MCF 10A (cell line): ENCODE results near the gene TMEM87B. TPM values are rescaled to one million over a fixed set of nuclear protein-coding genes. Genes with fewer than 3 reads are reported as not detected.
"Not testable (repeated sequence)": the region's sequence is repeated elsewhere in the genome, so short reads cannot be mapped to it uniquely, and the experiment has no call there.

Experiments used
- BruUV-seq: library from RNA; stranded (reverse); fragments of 400-500 nt; replicated peaks from 2 replicates; lab custom pipeline; 2021; lab: Mats Ljungman, UMichigan
- CTCF ChIA-PET: fragments of 300-600 bp; sonication (Branson Sonifier 250); formaldehyde crosslinking; extraction: SDS; loops from one replicate; lab custom pipeline; 2021; ENCODE audit warnings: antibody characterized with exemption, inconsistent platforms; lab: Yijun Ruan, JAX
- POLR2A ChIA-PET: fragments of 300-600, 350-650 bp; sonication (Branson Sonifier 250); formaldehyde crosslinking; extraction: SDS; loops from one replicate; lab custom pipeline; 2020; ENCODE audit warnings: antibody characterized with exemption, inconsistent platforms; lab: Yijun Ruan, JAX
- DNase-seq: peaks from one replicate; pipeline ENCODE4 v3.0.0-alpha.2; 2018; ENCODE audit not compliant: unreplicated experiment
- H3K27ac Mint-ChIP-seq: one replicate; pipeline ENCODE4 v1.8.0; 2022; ENCODE audit warnings: mild to moderate bottlenecking, low read depth, mixed read lengths; ENCODE audit not compliant: unreplicated experiment
- H3K27me3 Mint-ChIP-seq: one replicate; pipeline ENCODE4 v1.8.0; 2022; ENCODE audit warnings: mixed read lengths; ENCODE audit not compliant: insufficient read depth, unreplicated experiment
- H3K36me3 Mint-ChIP-seq: one replicate; pipeline ENCODE4 v1.8.0; 2022; ENCODE audit warnings: mild to moderate bottlenecking, moderate library complexity, mixed read lengths; ENCODE audit not compliant: insufficient read depth, unreplicated experiment
- H3K4me1 Mint-ChIP-seq: one replicate; pipeline ENCODE4 v1.8.0; 2022; ENCODE audit warnings: mixed read lengths; ENCODE audit not compliant: insufficient read depth, unreplicated experiment
- H3K4me3 Mint-ChIP-seq: one replicate; pipeline ENCODE4 v1.8.0; 2022; ENCODE audit warnings: mild to moderate bottlenecking, moderate library complexity, mixed read lengths; ENCODE audit not compliant: unreplicated experiment
- H3K9me3 Mint-ChIP-seq: one replicate; pipeline ENCODE4 v1.8.0; 2022; ENCODE audit warnings: mixed read lengths; ENCODE audit not compliant: unreplicated experiment
- CTCF ChIP-seq: fragments of 200-600 bp; IDR thresholded peaks from one replicate; pipeline ENCODE4 v1.8.0; 2022; ENCODE audit warnings: antibody characterized with exemption, mild to moderate bottlenecking; ENCODE audit not compliant: unreplicated experiment
- intact Hi-C: fragments of 100-400 bp; cut with micrococcal nuclease; formaldehyde crosslinking; loops from 2 replicates; pipeline ENCODE4 v1.14.1; 2022
- total RNA-seq: library from RNA; stranded (reverse); gene quantifications from 2 replicates; pipeline ENCODE4 v1.2.3, GENCODE V29; 2022

Gene TMEM87B
- total RNA-seq, 1 experiment from 2014 or later: 29.1 TPM

DNA sequence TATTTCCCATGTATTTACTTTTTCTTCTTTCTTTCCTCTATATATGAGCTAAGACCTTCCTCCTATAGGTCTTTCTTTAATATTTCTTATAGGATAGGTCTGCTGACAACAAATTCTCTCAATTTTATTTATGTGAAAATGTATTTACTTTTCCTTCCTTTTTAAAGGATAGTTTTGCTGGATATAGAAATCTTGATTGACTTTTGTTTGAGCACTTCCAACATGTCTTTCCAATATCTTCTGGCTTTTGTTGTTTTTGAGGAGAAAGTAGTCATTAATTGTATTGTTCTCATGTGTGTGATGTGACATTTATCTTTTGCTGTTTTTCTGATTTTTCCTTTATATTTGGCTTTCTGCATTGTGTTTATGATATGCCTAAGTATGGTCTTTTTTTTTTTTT lies 54.2 kb downstream of the TMEM87B start:
- POLR2A ChIA-PET: interaction anchor here (1.0 kb wide), 1 partner anchor 9 kb away, joined by 4 read pairs; no protein-coding TSS in a partner anchor
- Mint-ChIP-seq H3K27me3 (no peaks in the 10 kb centered on the region), H3K9me3 (peaks cover 14% of the 10 kb centered on the region), H3K36me3 (peaks cover 65% of the 10 kb centered on the region), H3K27ac (no peak overlapping the region), H3K4me1 (no peaks in the 10 kb centered on the region), H3K4me3 (no peak overlapping the region)
- CTCF ChIA-PET: interaction anchor here (0.5 to 1.3 kb wide), 2 partner anchors 12 to 51 kb away, joined by 3 to 6 read pairs; no protein-coding TSS in a partner anchor
- BruUV-seq: no TSS peak
- DNase-seq: no peak
- no peak for TF ChIP-seq CTCF
- intact Hi-C loops: no loop called here

- Mint-ChIP-seq H3K36me3 (peaks cover 69% of the 10 kb centered on the region), H3K4me3 (no peak overlapping the region), H3K27me3 (no peaks in the 10 kb centered on the region), H3K27ac (no peak overlapping the region), H3K9me3 (peaks cover 14% of the 10 kb centered on the region), H3K4me1 (no peaks in the 10 kb centered on the region)
- BruUV-seq: no TSS peak
- no peak for TF ChIP-seq CTCF
- no peak for DNase-seq
- ChIA-PET POLR2A (no interaction called here), CTCF (interaction anchor here (0.8 kb wide), 1 partner anchor 10 kb away, joined by 3 read pairs; no protein-coding TSS in a partner anchor)
- intact Hi-C loops: no loop called here
Measured at GRCh38 chr2:112110966-112111365, 55.9 kb downstream of the TMEM87B start.

DNA sequence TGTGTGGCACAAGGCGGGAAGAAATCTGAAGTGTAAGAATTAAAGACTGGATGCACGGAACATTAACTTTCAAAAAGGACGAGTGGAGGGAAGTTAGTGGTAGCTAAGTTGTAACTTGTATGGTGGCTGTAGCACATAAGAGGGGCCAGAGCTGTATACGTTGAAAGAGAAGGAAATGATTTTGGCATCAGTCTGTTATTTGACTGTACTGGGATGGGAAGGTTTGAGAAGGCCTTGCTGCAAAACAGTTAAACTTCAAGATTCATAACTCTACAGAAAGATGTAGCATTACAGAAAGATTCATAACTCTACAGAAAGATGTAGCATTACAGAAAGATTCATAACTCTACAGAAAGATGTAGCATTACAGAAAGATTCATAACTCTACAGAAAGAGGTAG lies 58.3 kb downstream of the TMEM87B start:
- H3K27me3 Mint-ChIP-seq, H3K4me3 Mint-ChIP-seq, H3K4me1 Mint-ChIP-seq, H3K27ac Mint-ChIP-seq, DNase-seq, intact Hi-C loops, BruUV-seq: not testable (repeated sequence)
- POLR2A ChIA-PET: interaction anchor here (1.1 kb wide), 1 partner anchor 59 kb away, joined by 4 read pairs; no protein-coding TSS in a partner anchor
- peaks cover 72% of the 10 kb centered on the region for H3K36me3 Mint-ChIP-seq
- CTCF ChIA-PET: interaction anchor here (0.5 to 0.6 kb wide), 2 partner anchors 27 to 195 kb away, joined by 3 to 4 read pairs; no protein-coding TSS in a partner anchor
- H3K9me3 Mint-ChIP-seq: peaks cover 14% of the 10 kb centered on the region

GRCh38 chr2:112118148-112118547 lies 63.1 kb downstream of the TMEM87B start:
- Mint-ChIP-seq H3K27ac (no peak overlapping the region), H3K27me3 (no peaks in the 10 kb centered on the region), H3K4me1 (no peaks in the 10 kb centered on the region), H3K9me3 (peaks cover 3% of the 10 kb centered on the region), H3K4me3 (no peak overlapping the region), H3K36me3 (peaks cover 41% of the 10 kb centered on the region)
- no TSS peak for BruUV-seq
- TF ChIP-seq CTCF: no peak
- DNase-seq: no peak
- CTCF ChIA-PET: interaction anchor here (0.9 kb wide), 1 partner anchor 68 kb away, joined by 3 read pairs; no protein-coding TSS in a partner anchor
- intact Hi-C loops: no loop called here
- POLR2A ChIA-PET: interaction anchor here (0.6 to 1.1 kb wide), 2 partner anchors 9 to 13 kb away, joined by 3 to 4 read pairs; no protein-coding TSS in a partner anchor
